ENCODE results near the gene GPR62. TPM values are rescaled to one million over a fixed set of nuclear protein-coding genes. Genes with fewer than 3 reads are reported as not detected.
A peak's percentile ranks its signal among the peaks of the same experiment; 100 is the strongest.

GPR62 gene
- total and polyA plus RNA-seq, 2 of the 8 experiments (the other 6 are each of a cell fraction or from before 2014, with no cell fraction given), result 0.22 to 0.29 TPM

GRCh38 chr3:51974963-51975851 is 20.0 kb downstream of the GPR62 start, which contains the start of gene ABHD14A (continued):
- peak; percentile 67 for TF ChIP-seq KDM4A (IDR thresholded peaks at IDR 0.05; ENCODE audit: low read depth, low read length, severe bottlenecking)
- TF ChIP-seq, protein P1, sequence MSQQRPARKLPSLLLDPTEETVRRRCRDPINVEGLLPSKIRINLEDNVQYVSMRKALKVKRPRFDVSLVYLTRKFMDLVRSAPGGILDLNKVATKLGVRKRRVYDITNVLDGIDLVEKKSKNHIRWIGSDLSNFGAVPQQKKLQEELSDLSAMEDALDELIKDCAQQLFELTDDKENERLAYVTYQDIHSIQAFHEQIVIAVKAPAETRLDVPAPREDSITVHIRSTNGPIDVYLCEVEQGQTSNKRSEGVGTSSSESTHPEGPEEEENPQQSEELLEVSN (IDR thresholded peaks at IDR 0.05), result peak; percentile 53; the same call in 1 of the 2 replicates
- TF ChIP-seq POLR2AphosphoS5 (IDR thresholded peaks at IDR 0.05; ENCODE audit: low read depth, low read length), result no peak
- TF ChIP-seq ATF3 (IDR thresholded peaks at IDR 0.05; ENCODE audit: insufficient read depth, low read depth, low read length), result no peak
- TF ChIP-seq BACH1 (IDR thresholded peaks at IDR 0.05; ENCODE audit: low read length), result 0 out of 2 replicates have a peak, but pooled peaks have one; percentile 17
- TF ChIP-seq RFX5 (IDR thresholded peaks at IDR 0.05; ENCODE audit: borderline replicate concordance, low read depth, low read length), result no peak
- peak; percentile 81; the same call in 1 of the 2 replicates for TF ChIP-seq YY1 (IDR thresholded peaks at IDR 0.05; ENCODE audit: low read depth, low read length)
- peak; percentile 20; the same call in 1 of the 2 replicates for TF ChIP-seq PHF8 (conservative IDR thresholded peaks at IDR 0.05; ENCODE audit: low read depth, low read length)
- peak; percentile 29 for TF ChIP-seq ASH2L (IDR thresholded peaks at IDR 0.05; ENCODE audit: low read length)
- TF ChIP-seq TAF1 (IDR thresholded peaks at IDR 0.05; ENCODE audit: low read depth, low read length), result peak; percentile 43; the same call in 1 of the 2 replicates
- TF ChIP-seq SP2 (IDR thresholded peaks at IDR 0.05; ENCODE audit: low read length), result no peak

Data from H1 (cell line).